IMR-90 (cell line): Measurements from ENCODE around the gene UBE2QL1. TPM values are rescaled to one million over a fixed set of nuclear protein-coding genes. Genes with fewer than 3 reads are reported as not detected.

Source experiments
- ATAC-seq: fragments of 200-7000 bp; cut with Tn5 transposase; 2 replicates; pipeline ENCODE4 v1.9.1; 2020; ENCODE audit warnings: low read depth, mild to moderate bottlenecking, moderate library complexity
- BruUV-seq: library from RNA; stranded (reverse); fragments of 400-500 nt; replicated peaks from 2 replicates; lab custom pipeline; 2021; lab: Mats Ljungman, UMichigan
- CTCF ChIA-PET: fragments of 300-600 bp; formaldehyde crosslinking; extraction: SDS; loops from one replicate; lab custom pipeline; 2021; ENCODE audit warnings: antibody characterized with exemption; lab: Yijun Ruan, JAX
- POLR2A ChIA-PET: fragments of 300-600 bp; sonication (Branson Sonifier 250); formaldehyde crosslinking; loops from one replicate; lab custom pipeline; 2022; ENCODE audit warnings: antibody characterized with exemption; ENCODE audit not compliant: unreplicated experiment; lab: Charles Lee
- DNase-seq: peaks from one replicate; pipeline ENCODE4 v3.0.0; 2013
- H2AFZ ChIP-seq: replicated peaks from 2 replicates; pipeline ENCODE3; 2013; ENCODE audit warnings: low read length, mild to moderate bottlenecking; ENCODE audit not compliant: poor library complexity
- H2AK5ac ChIP-seq: 2 replicates; pipeline ENCODE4 v1.6.1; 2013; ENCODE audit warnings: low read depth, low read length, inconsistent platforms
- H2AK9ac ChIP-seq: replicated peaks from 2 replicates; pipeline ENCODE3; 2013; ENCODE audit warnings: mild to moderate bottlenecking, low read depth, low read length, moderate library complexity; ENCODE audit not compliant: poor library complexity
- H2BK120ac ChIP-seq: 2 replicates; pipeline ENCODE4 v1.6.1; 2013; ENCODE audit warnings: low read depth, low read length, inconsistent platforms
- H2BK15ac ChIP-seq: 3 replicates; pipeline ENCODE4 v1.6.1; 2013; ENCODE audit warnings: low read depth, low read length, inconsistent platforms
- H2BK20ac ChIP-seq: 2 replicates; pipeline ENCODE4 v1.6.1; 2013; ENCODE audit warnings: low read depth, mild to moderate bottlenecking, inconsistent platforms, low read length, moderate library complexity
- H2BK5ac ChIP-seq: 2 replicates; pipeline ENCODE4 v1.6.1; 2013; ENCODE audit warnings: mild to moderate bottlenecking, low read depth, low read length, inconsistent platforms; ENCODE audit not compliant: poor library complexity, severe bottlenecking
- H3K14ac ChIP-seq: replicated peaks from 2 replicates; pipeline ENCODE4 v1.6.1; 2013; ENCODE audit warnings: low read depth, low read length, inconsistent platforms
- H3K18ac ChIP-seq: 2 replicates; pipeline ENCODE4 v1.6.1; 2013; ENCODE audit warnings: low read depth, low read length, control low read depth
- H3K23ac ChIP-seq: 2 replicates; pipeline ENCODE4 v1.6.1; 2013; ENCODE audit warnings: low read depth, low read length, inconsistent platforms
- H3K27ac ChIP-seq: 2 replicates; pipeline ENCODE4 v1.5.1; 2013; ENCODE audit warnings: mild to moderate bottlenecking, control low read depth, low read length; ENCODE audit not compliant: insufficient read depth
- H3K27me3 ChIP-seq: 2 replicates; pipeline ENCODE4 v1.6.1; 2013; ENCODE audit warnings: low read length; ENCODE audit not compliant: control insufficient read depth, insufficient read depth
- H3K36me3 ChIP-seq: 2 replicates; pipeline ENCODE4 v1.6.1; 2013; ENCODE audit warnings: low read length, mixed read lengths; ENCODE audit not compliant: control insufficient read depth, insufficient read depth
- H3K4ac ChIP-seq: 2 replicates; pipeline ENCODE4 v1.6.1; 2013; ENCODE audit warnings: low read depth, low read length, inconsistent platforms
- H3K4me1 ChIP-seq: 2 replicates; pipeline ENCODE4 v1.6.1; 2013; ENCODE audit warnings: low read length, mixed read lengths; ENCODE audit not compliant: control insufficient read depth, insufficient read depth
- H3K4me2 ChIP-seq: 2 replicates; pipeline ENCODE4 v1.6.1; 2013; ENCODE audit warnings: low read depth, mild to moderate bottlenecking, control low read depth, low read length, moderate library complexity
- H3K4me3 ChIP-seq: 2 replicates; pipeline ENCODE4 v1.5.1; 2013; ENCODE audit warnings: low read depth, mild to moderate bottlenecking, control low read depth, low read length, moderate library complexity; ENCODE audit not compliant: insufficient read depth
- H3K56ac ChIP-seq: 2 replicates; pipeline ENCODE4 v1.6.1; 2013; ENCODE audit warnings: low read length, inconsistent platforms; ENCODE audit not compliant: insufficient read depth; ENCODE audit errors: extremely low read depth
- H3K79me1 ChIP-seq, 2 experiments: 2 replicates each; pipeline ENCODE4 v1.6.1; 2013; ENCODE audit warnings: low read length in 2 of 2, inconsistent platforms in 1 of 2, low read depth in 1 of 2
- H3K9ac ChIP-seq: 2 replicates; pipeline ENCODE4 v1.6.1; 2013; ENCODE audit warnings: low read depth, low read length, control low read depth
- H3K9me1 ChIP-seq: 2 replicates; pipeline ENCODE4 v1.6.1; 2013; ENCODE audit warnings: low read length, inconsistent platforms; ENCODE audit not compliant: insufficient read depth
- H3K9me3 ChIP-seq: 2 replicates; pipeline ENCODE4 v1.6.1; 2013; ENCODE audit warnings: low read length; ENCODE audit not compliant: control insufficient read depth, insufficient read depth
- H4K20me1 ChIP-seq: 2 replicates; pipeline ENCODE4 v1.6.1; 2013; ENCODE audit warnings: low read length, inconsistent platforms; ENCODE audit not compliant: insufficient read depth
- H4K5ac ChIP-seq: 2 replicates; pipeline ENCODE4 v1.6.1; 2013; ENCODE audit warnings: mild to moderate bottlenecking, low read depth, low read length, control low read depth
- H4K8ac ChIP-seq, 2 experiments: 2 replicates each; pipeline ENCODE4 v1.6.1; 2013; ENCODE audit warnings: low read depth in 2 of 2, low read length in 2 of 2, control low read depth in 1 of 2, inconsistent platforms in 1 of 2
- H4K91ac ChIP-seq: 2 replicates; pipeline ENCODE4 v1.6.1; 2013; ENCODE audit warnings: low read depth, low read length, inconsistent platforms; ENCODE audit not compliant: insufficient read depth
- BHLHE40 ChIP-seq: fragments of 150-350 bp; IDR thresholded peaks from 2 replicates; pipeline ENCODE4 v1.6.1; 2016; ENCODE audit warnings: mild to moderate bottlenecking, low read depth, low read length
- CHD1 ChIP-seq: IDR thresholded peaks from 2 replicates; pipeline ENCODE4 v1.6.1; 2012; ENCODE audit warnings: low read depth, low read length, improper control_type of control experiment
- ELK1 ChIP-seq: fragments of 150-350 bp; IDR thresholded peaks from 2 replicates; pipeline ENCODE4 v1.6.1; 2016; ENCODE audit warnings: low read depth, mild to moderate bottlenecking, low read length, moderate library complexity, borderline replicate concordance
- FOS ChIP-seq: fragments of 150-350 bp; IDR thresholded peaks from 2 replicates; pipeline ENCODE4 v1.6.1; 2016; ENCODE audit warnings: low read depth, low read length
- MAFK ChIP-seq: IDR thresholded peaks from 2 replicates; pipeline ENCODE4 v1.6.1; 2012; ENCODE audit warnings: low read depth, low read length, improper control_type of control experiment
- MXI1 ChIP-seq: IDR thresholded peaks from 2 replicates; pipeline ENCODE4 v1.6.1; 2012; ENCODE audit warnings: low read depth, mild to moderate bottlenecking, low read length, moderate library complexity, borderline replicate concordance
- NFE2L2 ChIP-seq: fragments of 150-350 bp; IDR thresholded peaks from 2 replicates; pipeline ENCODE4 v1.6.1; 2016; ENCODE audit warnings: low read depth, mild to moderate bottlenecking, low read length
- RAD21 ChIP-seq: IDR thresholded peaks from 2 replicates; pipeline ENCODE4 v1.6.1; 2012; ENCODE audit warnings: low read length, improper control_type of control experiment
- RCOR1 ChIP-seq: IDR thresholded peaks from 2 replicates; pipeline ENCODE4 v1.6.1; 2012; ENCODE audit warnings: mild to moderate bottlenecking, low read length, improper control_type of control experiment; ENCODE audit not compliant: insufficient replicate concordance
- RFX5 ChIP-seq: IDR thresholded peaks from 2 replicates; pipeline ENCODE4 v1.8.0; 2012; ENCODE audit warnings: low read depth, mild to moderate bottlenecking, low read length, moderate library complexity
- SMC3 ChIP-seq: fragments of 150-350 bp; IDR thresholded peaks from 2 replicates; pipeline ENCODE4 v1.6.1; 2016; ENCODE audit warnings: low read depth, mild to moderate bottlenecking, antibody characterized with exemption, low read length, moderate library complexity
- WGBS, 2 experiments: methylation state at CpG; one replicate each; pipeline versions ENCODE4 v1.1.5 to v1.1.7; 2013; ENCODE audit warnings: missing lambda C conversion rate in 2 of 2; ENCODE audit not compliant: insufficient read length in 1 of 2; ENCODE audit errors: extremely low coverage in 2 of 2; 5-methylcytosine and 5-hydroxymethylcytosine counted together
- dilution Hi-C: fragments of 300-500 bp; cut with HindIII; formaldehyde crosslinking; loops from one replicate; pipeline ENCODE4 v1.14.3; 2018; ENCODE audit warnings: low sequenced_read_pairs; ENCODE audit not compliant: unreplicated experiment
- in situ Hi-C: fragments of 300-500 bp; cut with MboI; formaldehyde crosslinking; loops from 3 replicates; pipeline ENCODE4 v1.14.3; 2019; ENCODE audit warnings: low sequenced_read_pairs, inconsistent platforms, mixed read lengths
- intact Hi-C: fragments of 100-400 bp; cut with micrococcal nuclease; formaldehyde crosslinking; loops from 2 replicates; pipeline ENCODE4 v1.10.0; 2022
- polyA plus RNA-seq, 3 experiments: library from polyadenylated mRNA; depleted of rRNA; stranded (reverse); fragments of >200 nt; gene quantifications; 2 replicates each; pipeline ENCODE4 v1.2.3, GENCODE V29; 2012; ENCODE audit warnings: low replicate concordance in 1 of 3
- total RNA-seq: library from RNA; depleted of rRNA; stranded (reverse); fragments of >200 nt; gene quantifications from 2 replicates; pipeline ENCODE4 v1.2.3, GENCODE V29; 2012

Gene UBE2QL1
- total and polyA plus RNA-seq, 2 of the 4 experiments (the other 2 are of a cell fraction): not detected

GRCh38 chr5:6475626-6476312 lies 27.1 kb downstream of the UBE2QL1 start:
- H2BK120ac ChIP-seq: no peak overlapping the region
- no peak overlapping the region for H3K27ac ChIP-seq
- H4K91ac ChIP-seq: no peak overlapping the region
- ATAC-seq: no peak
- H2BK5ac ChIP-seq: no peak overlapping the region
- H3K27me3 ChIP-seq: peaks cover 1% of the 10 kb centered on the region; the same call in 1 of the 2 replicates
- H3K18ac ChIP-seq: no peak overlapping the region
- no peaks in the 10 kb centered on the region for H3K79me1 ChIP-seq
- H3K4me1 ChIP-seq: no peaks in the 10 kb centered on the region
- no peak overlapping the region for H3K9ac ChIP-seq
- POLR2A ChIA-PET: no interaction called here
- H3K9me3 ChIP-seq: no peaks in the 10 kb centered on the region
- no peaks in the 10 kb centered on the region for H4K20me1 ChIP-seq
- no peak overlapping the region for H2AFZ ChIP-seq
- H3K4ac ChIP-seq: no peak overlapping the region
- H3K56ac ChIP-seq: no peak overlapping the region
- BruUV-seq: no TSS peak
- no peak overlapping the region for H3K4me2 ChIP-seq
- intact Hi-C loops: no loop called here
- no peak overlapping the region for H2BK15ac ChIP-seq
- H2AK9ac ChIP-seq: no peak overlapping the region
- dilution Hi-C loops: no loop called here
- no peak overlapping the region for H2BK20ac ChIP-seq
- no peak for DNase-seq
- in situ Hi-C loops: no loop called here
- WGBS, 2 experiments: 0% methylated on average over 1 of the region's 9 CpGs; no CpG with 5 or more reads in 1 of the 2 experiments
- H2AK5ac ChIP-seq: no peak overlapping the region
- no peak overlapping the region for H3K23ac ChIP-seq
- H3K9me1 ChIP-seq: no peaks in the 10 kb centered on the region
- CTCF ChIA-PET: no interaction called here
- no peak overlapping the region for H3K4me3 ChIP-seq
- no peak overlapping the region for H3K14ac ChIP-seq
- no peak overlapping the region for H4K5ac ChIP-seq
- no peak for TF ChIP-seq SMC3
- TF ChIP-seq RFX5: no peak
- no peak for TF ChIP-seq MAFK
- no peak for TF ChIP-seq MXI1
- TF ChIP-seq BHLHE40: no peak
- TF ChIP-seq NFE2L2: no peak
- TF ChIP-seq CHD1: no peak
- TF ChIP-seq RCOR1: no peak
- no peak for TF ChIP-seq RAD21
- no peak for TF ChIP-seq ELK1
- TF ChIP-seq FOS: no peak
- H3K36me3 ChIP-seq: no peaks in the 10 kb centered on the region
- no peak overlapping the region for H4K8ac ChIP-seq
